Epithelial cell of esophagus (primary cell): ENCODE measurements around the gene DSCAM.

Source experiments
- DNase-seq: peaks from one replicate; pipeline ENCODE4 v3.0.0; 2010; ENCODE audit warnings: low read depth
- H3K4me3 ChIP-seq: 2 replicates; pipeline ENCODE4 v1.5.1; 2011; ENCODE audit warnings: mild to moderate bottlenecking, low read length, control low read depth
- TF ChIP-seq, protein P1 (sequence below): IDR thresholded peaks from 2 replicates; pipeline ENCODE4 v1.5.1; 2011; ENCODE audit warnings: low read depth, mild to moderate bottlenecking, low read length, control low read depth, inconsistent platforms; ENCODE audit not compliant: insufficient read depth; ENCODE audit errors: missing control alignments

DSCAM gene

DNA sequence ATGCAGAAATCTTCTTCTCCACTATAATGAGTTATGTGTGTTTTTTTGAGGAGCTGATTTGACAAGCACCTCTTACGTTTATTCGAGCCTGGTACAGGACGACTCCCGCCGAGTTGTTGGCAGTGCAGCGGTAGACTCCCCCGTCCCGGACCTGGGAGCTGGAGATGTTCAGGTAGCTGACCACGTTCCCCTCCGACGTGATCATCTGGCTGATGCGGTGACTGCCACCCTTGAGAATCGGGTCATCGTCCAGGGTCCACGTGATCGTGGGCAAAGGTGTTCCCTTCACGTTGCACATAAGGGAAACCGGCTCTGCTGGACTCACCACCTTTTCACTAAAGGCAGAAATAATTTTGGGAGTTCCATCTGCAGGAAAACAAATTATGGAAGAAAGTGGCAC lies 507.9 kb downstream of the DSCAM start:
- no peak overlapping the region for H3K4me3 ChIP-seq
- DNase-seq: no peak
- TF ChIP-seq, protein P1, sequence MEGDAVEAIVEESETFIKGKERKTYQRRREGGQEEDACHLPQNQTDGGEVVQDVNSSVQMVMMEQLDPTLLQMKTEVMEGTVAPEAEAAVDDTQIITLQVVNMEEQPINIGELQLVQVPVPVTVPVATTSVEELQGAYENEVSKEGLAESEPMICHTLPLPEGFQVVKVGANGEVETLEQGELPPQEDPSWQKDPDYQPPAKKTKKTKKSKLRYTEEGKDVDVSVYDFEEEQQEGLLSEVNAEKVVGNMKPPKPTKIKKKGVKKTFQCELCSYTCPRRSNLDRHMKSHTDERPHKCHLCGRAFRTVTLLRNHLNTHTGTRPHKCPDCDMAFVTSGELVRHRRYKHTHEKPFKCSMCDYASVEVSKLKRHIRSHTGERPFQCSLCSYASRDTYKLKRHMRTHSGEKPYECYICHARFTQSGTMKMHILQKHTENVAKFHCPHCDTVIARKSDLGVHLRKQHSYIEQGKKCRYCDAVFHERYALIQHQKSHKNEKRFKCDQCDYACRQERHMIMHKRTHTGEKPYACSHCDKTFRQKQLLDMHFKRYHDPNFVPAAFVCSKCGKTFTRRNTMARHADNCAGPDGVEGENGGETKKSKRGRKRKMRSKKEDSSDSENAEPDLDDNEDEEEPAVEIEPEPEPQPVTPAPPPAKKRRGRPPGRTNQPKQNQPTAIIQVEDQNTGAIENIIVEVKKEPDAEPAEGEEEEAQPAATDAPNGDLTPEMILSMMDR: no peak

DNA sequence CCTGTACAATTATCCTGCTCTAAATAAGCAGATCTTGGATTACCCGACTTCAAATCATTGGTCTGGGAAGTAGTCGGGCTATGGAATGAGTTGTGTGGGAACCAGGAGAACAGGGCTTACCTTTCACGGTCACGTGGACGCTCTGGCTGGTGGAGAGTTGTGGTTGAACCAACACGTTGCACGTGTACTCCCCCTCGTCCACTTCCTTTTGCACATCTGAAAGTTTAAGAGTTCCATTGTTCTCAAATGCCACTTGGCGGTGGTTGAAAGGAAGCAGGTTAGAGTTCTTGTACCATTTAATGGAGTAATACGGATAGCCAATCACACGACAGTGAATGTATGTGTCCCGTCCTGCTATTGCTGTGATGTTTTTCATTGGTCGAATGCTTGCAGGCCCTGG lies 509.0 kb downstream of the DSCAM start:
- DNase-seq: no peak
- no peak overlapping the region for H3K4me3 ChIP-seq
- TF ChIP-seq, protein P1: no peak

DNA sequence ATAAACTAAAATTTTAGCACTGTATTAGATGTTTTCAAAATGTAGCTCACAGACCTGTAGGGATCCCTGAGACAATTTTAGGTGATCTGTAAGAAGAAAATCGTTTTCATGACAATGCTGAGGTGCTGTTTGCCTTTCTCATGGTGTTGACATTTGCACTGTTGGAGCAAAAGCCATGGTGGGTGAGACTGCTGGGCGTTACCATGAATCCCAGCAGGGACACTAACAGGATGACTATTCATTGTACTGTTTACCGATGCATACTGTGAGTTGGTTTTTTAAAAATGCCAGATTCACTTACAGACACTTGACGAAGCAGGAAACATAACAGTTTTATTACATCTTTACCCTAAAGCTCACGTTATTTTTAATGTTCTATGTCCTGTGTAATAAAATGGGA lies 511.3 kb downstream of the DSCAM start:
- TF ChIP-seq, protein P1: no peak
- DNase-seq: no peak
- H3K4me3 ChIP-seq: no peak overlapping the region

DNA sequence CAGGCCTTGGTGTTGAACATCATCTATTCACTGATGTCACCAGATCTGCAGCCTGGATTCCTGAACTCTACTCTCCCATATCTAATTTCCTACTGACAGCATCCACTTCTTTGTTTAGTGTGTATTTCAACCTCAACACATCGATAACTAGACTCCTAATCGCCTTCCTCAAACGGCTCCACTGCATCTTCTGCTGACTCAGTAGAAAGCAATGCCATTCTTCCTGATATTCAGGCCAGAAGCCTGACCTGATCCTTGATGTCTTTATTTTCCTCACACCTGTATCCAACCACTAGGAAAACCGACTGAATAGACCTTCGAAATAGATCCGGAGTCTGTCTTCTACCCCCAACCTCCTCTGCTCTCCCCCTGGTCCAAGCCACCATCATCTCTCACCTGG lies 512.8 kb downstream of the DSCAM start:
- peak; percentile 19 for DNase-seq
- H3K4me3 ChIP-seq: no peak overlapping the region
- TF ChIP-seq, protein P1: no peak

DNA sequence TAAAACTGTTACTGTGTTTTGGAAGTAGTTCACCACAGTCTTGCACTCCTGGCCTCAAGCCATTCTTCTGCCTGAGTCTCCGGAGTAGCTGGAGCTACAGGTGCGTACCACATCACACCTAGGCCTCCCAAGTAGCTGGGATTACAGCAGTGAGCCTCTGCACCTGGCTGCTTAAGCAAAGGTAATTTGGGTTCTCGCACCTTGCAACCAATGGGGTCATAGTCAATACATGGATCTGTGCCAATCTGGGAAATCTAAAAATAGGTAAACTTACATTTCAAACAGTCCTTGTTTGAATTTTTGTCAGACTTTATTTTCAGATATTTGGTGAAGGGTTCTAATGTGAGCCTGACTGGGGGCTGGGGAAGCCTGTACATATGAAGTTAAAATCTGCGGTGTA lies 513.2 kb downstream of the DSCAM start:
- H3K4me3 ChIP-seq: no peak overlapping the region
- DNase-seq: no peak
- TF ChIP-seq, protein P1: no peak

DNA sequence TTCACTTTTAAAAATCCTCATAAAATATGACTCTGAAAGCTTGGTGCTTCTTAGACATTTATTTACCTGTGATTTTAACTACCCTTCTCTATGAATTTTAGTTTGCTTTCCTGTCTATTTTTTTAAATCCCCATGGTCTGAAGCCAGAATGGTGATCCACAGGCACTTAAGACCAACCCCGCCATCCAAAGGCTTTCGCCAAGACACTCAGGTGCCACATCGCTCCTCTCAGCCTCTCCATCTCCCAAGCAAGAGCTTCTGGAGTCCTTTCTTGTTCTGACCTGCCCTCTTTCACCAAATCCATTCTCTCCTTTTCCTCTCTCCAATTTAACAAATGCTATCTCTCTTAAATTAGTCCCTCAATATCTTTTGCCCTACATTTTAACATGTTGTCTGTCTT lies 515.2 kb downstream of the DSCAM start:
- TF ChIP-seq, protein P1: no peak
- H3K4me3 ChIP-seq: no peak overlapping the region

DNA sequence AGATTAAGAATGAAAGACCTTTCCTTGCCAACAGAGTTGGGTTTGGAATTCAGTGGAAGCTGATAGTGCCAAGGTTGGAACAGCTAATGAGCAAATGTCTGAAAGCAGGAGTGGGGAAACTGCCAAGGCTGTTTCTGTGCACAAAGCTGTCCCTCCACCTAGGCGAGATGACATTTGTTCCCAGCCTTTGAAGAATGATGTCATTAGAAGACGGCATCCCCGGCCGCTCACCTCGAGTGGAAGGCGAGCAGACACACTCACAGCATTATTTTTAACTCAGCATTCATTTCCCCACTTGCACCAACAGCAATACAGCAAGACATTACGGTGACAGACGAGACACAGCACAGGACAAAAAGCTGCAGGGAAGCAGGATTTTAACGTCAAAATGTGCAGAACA lies 515.8 kb downstream of the DSCAM start:
- no peak overlapping the region for H3K4me3 ChIP-seq
- TF ChIP-seq, protein P1: no peak
- no peak for DNase-seq

More for the DNA sequence above, 515.2 kb downstream of the DSCAM start:
- DNase-seq: no peak
